Skeletal muscle tissue (tissue), 4 donors: ENCODE results near the gene DOCK4. TPM values are rescaled to one million over a fixed set of nuclear protein-coding genes. Genes with fewer than 3 reads are reported as not detected.

Experiments used
- H3K27ac ChIP-seq: one replicate; pipeline ENCODE4 v1.7.0; 2013; ENCODE audit warnings: mild to moderate bottlenecking, low read depth, low read length, inconsistent platforms
- H3K27me3 ChIP-seq, 3 donors: one replicate each; pipeline ENCODE4 v1.7.0; 2013; ENCODE audit warnings: low read length in 3 of 3; ENCODE audit not compliant: control insufficient read depth in 3 of 3, insufficient read depth in 3 of 3
- H3K36me3 ChIP-seq, 3 donors: one replicate each; pipeline ENCODE4 v1.7.0; 2013; ENCODE audit warnings: low read length in 3 of 3; ENCODE audit not compliant: control insufficient read depth in 3 of 3, insufficient read depth in 3 of 3
- H3K4me1 ChIP-seq, 3 donors: one replicate each; pipeline ENCODE4 v1.7.0; 2013; ENCODE audit warnings: low read length in 3 of 3, mild to moderate bottlenecking in 3 of 3; ENCODE audit not compliant: control insufficient read depth in 3 of 3, insufficient read depth in 3 of 3
- H3K4me3 ChIP-seq, 3 donors: one replicate each; pipeline ENCODE4 v1.7.0; 2013; ENCODE audit warnings: low read length in 3 of 3
- H3K9ac ChIP-seq, 3 donors: one replicate each; pipeline ENCODE4 v1.7.0; 2013; ENCODE audit warnings: low read length in 3 of 3, mild to moderate bottlenecking in 3 of 3, moderate library complexity in 2 of 3, low read depth in 1 of 3
- H3K9me3 ChIP-seq, 3 donors: one replicate each; pipeline ENCODE4 v1.7.0; 2013; ENCODE audit warnings: low read length in 3 of 3; ENCODE audit not compliant: control insufficient read depth in 3 of 3
- total RNA-seq: library from RNA; depleted of rRNA; stranded (reverse); fragments of >200 nt; gene quantifications from one replicate; pipeline ENCODE4 v1.2.3, GENCODE V29; 2014
- donor health status: Osteomylitis.

DOCK4 gene
- total RNA-seq, 1 donor from 2014 or later, result 24.5 TPM

GRCh38 chr7:112150823-112151641 lies 55.2 kb downstream of the DOCK4 start:
- Histone ChIP-seq H3K4me1 (no peaks in the 10 kb centered on the region), H3K27ac (no peak overlapping the region), H3K9ac (no peak overlapping the region), H3K27me3 (no peaks in the 10 kb centered on the region), H3K9me3 (no peaks in the 10 kb centered on the region), H3K36me3 (no peaks in the 10 kb centered on the region), H3K4me3 (no peak overlapping the region)

DNA sequence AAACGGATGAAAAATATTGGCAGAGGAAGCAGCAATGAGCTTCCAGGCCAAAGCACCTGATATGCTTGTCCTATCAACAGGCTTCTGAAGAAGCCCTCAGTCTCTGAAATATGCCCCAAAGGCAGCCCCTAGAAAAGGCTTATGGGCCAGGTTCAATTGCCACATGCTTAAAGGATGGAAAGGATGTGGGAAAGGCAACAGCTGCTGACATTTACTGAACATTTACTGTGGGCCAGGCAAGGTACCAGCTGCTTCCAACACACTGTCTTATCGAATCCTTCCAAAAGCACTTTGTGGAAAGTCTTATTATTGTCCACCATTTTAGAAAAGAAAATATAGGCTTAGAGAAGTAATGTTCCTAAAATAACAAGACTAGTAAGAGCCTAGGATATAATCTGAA lies 56.5 kb downstream of the DOCK4 start:
- H3K27ac ChIP-seq, result no peak overlapping the region
- H3K9ac ChIP-seq, result no peak overlapping the region
- no peaks in the 10 kb centered on the region for H3K9me3 ChIP-seq
- H3K4me1 ChIP-seq, result no peaks in the 10 kb centered on the region
- H3K4me3 ChIP-seq, result no peak overlapping the region
- no peaks in the 10 kb centered on the region for H3K27me3 ChIP-seq
- H3K36me3 ChIP-seq, result no peaks in the 10 kb centered on the region

DNA sequence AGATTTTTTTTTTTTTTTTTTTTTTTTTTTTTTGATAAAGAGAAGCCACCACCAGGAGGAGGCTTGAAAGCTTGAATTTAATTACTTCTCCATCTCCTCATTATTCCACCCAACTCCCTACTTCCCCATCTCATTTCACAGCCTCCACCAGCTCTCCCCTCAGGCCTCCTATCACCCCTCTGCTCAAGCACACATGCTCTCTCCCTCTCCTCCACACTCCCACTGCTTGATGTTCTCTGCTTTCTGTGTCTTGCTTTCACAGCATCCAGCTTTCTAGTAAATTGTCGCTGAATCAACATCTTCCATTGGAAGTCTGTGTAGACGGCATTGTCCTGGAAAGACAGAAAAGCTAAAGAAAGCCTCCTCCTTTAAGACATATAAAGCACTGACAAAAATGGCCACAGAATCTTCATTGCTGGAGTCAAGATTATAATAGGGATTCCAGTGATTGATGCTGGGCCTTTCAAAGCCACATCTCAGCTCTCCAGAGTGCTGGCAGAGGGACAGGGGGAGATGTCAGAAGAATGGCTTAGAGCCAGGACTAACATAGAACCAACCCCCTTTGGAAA lies 58.3 kb downstream of the DOCK4 start:
- H3K9me3 ChIP-seq, result no peaks in the 10 kb centered on the region
- H3K9ac ChIP-seq, result no peak overlapping the region
- no peaks in the 10 kb centered on the region for H3K27me3 ChIP-seq
- H3K4me3 ChIP-seq, result no peak overlapping the region
- no peaks in the 10 kb centered on the region for H3K36me3 ChIP-seq
- H3K4me1 ChIP-seq, result peaks cover 0 to 9% (median 7%) of the 10 kb centered on the region in 3 donors
- no peak overlapping the region for H3K27ac ChIP-seq

DNA sequence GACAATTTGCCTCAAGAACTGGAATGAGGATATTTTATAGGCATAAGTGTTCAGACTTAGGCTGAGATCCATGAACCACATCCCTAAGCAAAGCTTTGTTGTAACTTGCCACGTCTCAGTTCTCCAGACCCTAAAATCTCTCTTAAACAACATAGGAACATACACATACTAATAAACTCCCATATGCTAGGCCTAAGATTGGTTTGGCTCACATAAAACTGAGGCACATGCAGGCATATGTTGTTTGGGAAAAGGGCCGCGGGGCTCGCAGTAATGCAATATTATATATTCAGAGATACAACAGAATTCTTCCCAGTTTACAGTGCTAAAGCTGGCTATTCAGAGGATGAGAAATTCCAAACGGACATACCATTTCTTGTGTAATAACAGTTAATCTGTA lies 61.0 kb downstream of the DOCK4 start:
- H3K4me3 ChIP-seq, result no peak overlapping the region
- H3K4me1 ChIP-seq, result peaks cover 0 to 9% (median 7%) of the 10 kb centered on the region in 3 donors
- no peaks in the 10 kb centered on the region for H3K9me3 ChIP-seq
- H3K27ac ChIP-seq, result no peak overlapping the region
- H3K9ac ChIP-seq, result no peak overlapping the region
- no peaks in the 10 kb centered on the region for H3K36me3 ChIP-seq
- H3K27me3 ChIP-seq, result no peaks in the 10 kb centered on the region

DNA sequence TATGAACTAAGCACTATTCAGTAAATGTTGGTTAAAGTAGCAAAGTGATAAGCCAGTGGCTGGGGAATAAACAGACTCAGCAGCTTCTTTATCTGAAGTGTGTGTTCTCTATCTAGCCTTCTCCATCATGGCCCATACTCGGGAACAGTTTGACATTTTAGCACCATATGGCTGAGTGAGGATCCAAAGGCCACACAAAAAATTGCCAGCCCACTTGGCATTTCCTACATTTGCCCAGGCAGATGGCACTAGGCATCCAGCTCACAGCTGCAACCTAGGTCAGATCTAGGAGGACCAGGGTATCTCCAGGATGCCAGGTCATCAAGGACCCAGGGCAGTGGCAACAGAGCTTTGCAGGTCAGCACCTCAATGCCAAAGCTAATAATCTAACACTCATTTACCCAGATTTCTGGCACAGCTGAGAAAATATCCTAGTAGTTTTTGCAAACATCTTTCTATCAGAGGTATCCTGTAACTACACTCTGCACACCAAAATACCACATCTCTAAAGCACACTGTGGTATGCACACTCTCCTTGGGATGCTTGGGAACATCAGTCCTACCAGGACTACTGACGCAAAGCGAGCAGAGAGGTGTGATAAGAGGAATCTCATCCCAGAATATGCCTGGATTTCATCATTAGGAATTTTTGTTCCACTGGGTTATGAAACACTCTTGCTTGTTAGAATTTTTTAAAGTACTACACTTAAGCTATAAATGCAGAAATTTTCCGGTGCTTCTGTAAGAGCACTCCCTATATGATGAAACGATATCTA lies 61.7 kb downstream of the DOCK4 start:
- H3K36me3 ChIP-seq, result no peaks in the 10 kb centered on the region
- H3K9ac ChIP-seq, result no peak overlapping the region
- peaks cover 0 to 9% (median 7%) of the 10 kb centered on the region in 3 donors for H3K4me1 ChIP-seq
- no peaks in the 10 kb centered on the region for H3K27me3 ChIP-seq
- H3K27ac ChIP-seq, result no peak overlapping the region
- H3K4me3 ChIP-seq, result no peak overlapping the region
- H3K9me3 ChIP-seq, result no peaks in the 10 kb centered on the region

DNA sequence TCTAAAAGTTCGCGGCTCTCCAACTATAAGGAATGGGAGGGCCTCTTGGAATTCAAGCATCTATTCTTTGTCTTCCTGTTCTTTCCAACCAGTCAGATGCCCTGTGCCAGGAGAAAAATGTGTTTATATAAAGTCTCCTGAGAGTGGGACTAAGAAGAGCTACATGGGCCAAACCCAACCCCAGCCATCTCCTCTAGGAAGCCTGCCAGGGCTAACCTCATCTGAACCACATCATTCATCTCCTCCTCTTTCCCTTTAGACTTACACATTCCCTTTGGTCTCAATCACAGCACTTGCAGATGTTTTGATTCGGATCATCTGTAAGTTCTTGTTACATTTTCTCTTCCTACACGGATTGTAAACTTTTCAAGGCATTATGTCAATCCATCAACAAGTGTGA lies 62.6 kb downstream of the DOCK4 start:
- Histone ChIP-seq H3K4me3 (no peak overlapping the region), H3K27ac (no peak overlapping the region), H3K4me1 (peaks cover 0 to 9% (median 7%) of the 10 kb centered on the region in 3 donors), H3K36me3 (no peaks in the 10 kb centered on the region), H3K9me3 (no peaks in the 10 kb centered on the region), H3K9ac (no peak overlapping the region), H3K27me3 (no peaks in the 10 kb centered on the region)

DNA sequence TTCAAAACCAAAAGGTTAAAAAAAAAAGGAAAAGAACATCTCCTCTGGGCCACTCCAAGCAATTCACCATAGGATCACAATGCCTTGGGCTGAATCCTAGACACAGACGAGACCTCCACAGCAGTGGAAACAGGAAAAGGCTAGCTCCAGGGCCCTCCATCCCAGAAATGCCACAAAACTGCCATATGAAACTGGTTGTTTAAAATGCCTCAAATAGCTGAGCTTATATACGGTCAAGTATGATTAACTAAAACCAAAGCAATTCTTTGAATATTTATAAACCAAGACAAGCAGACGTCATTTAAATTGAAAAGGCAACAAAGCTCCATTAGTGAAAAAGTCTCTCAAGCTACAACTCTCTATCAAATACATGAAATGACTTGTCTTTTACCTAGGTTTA lies 63.1 kb downstream of the DOCK4 start:
- Histone ChIP-seq H3K9me3 (no peaks in the 10 kb centered on the region), H3K4me1 (peaks cover 0 to 9% (median 7%) of the 10 kb centered on the region in 3 donors), H3K4me3 (no peak overlapping the region), H3K36me3 (no peaks in the 10 kb centered on the region), H3K27me3 (no peaks in the 10 kb centered on the region), H3K9ac (no peak overlapping the region), H3K27ac (no peak overlapping the region)

GRCh38 chr7:112140600-112140999 lies 65.6 kb downstream of the DOCK4 start:
- no peaks in the 10 kb centered on the region for H3K27me3 ChIP-seq
- no peak overlapping the region for H3K27ac ChIP-seq
- H3K36me3 ChIP-seq, result no peaks in the 10 kb centered on the region
- H3K4me1 ChIP-seq, result peaks cover 0 to 9% (median 7%) of the 10 kb centered on the region in 3 donors
- H3K9me3 ChIP-seq, result no peaks in the 10 kb centered on the region
- no peak overlapping the region for H3K4me3 ChIP-seq
- H3K9ac ChIP-seq, result no peak overlapping the region

DNA sequence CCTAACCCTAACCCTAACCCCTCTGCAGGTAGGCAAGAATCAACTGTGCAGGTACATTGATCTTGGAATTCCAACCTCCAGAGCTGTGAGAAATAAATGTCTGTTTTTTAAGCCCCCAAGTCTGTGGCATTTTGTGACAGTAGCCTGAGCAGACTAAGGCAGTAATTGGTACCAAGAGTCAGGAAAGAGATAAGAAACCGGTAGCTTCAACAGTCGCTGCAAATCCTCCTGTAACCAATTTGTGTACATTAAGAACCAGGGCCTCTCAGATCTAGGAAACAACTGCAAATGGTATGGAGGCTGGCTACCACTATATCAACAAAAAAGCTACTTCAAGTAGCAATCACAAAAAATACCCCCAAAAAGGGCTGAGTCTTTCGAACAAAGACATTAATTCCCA lies 67.3 kb downstream of the DOCK4 start:
- H3K4me3 ChIP-seq, result no peak overlapping the region
- H3K27me3 ChIP-seq, result no peaks in the 10 kb centered on the region
- no peaks in the 10 kb centered on the region for H3K36me3 ChIP-seq
- H3K9ac ChIP-seq, result no peak overlapping the region
- no peaks in the 10 kb centered on the region for H3K9me3 ChIP-seq
- H3K4me1 ChIP-seq, result peaks cover 0 to 7% (median 3%) of the 10 kb centered on the region in 3 donors
- H3K27ac ChIP-seq, result no peak overlapping the region

DNA sequence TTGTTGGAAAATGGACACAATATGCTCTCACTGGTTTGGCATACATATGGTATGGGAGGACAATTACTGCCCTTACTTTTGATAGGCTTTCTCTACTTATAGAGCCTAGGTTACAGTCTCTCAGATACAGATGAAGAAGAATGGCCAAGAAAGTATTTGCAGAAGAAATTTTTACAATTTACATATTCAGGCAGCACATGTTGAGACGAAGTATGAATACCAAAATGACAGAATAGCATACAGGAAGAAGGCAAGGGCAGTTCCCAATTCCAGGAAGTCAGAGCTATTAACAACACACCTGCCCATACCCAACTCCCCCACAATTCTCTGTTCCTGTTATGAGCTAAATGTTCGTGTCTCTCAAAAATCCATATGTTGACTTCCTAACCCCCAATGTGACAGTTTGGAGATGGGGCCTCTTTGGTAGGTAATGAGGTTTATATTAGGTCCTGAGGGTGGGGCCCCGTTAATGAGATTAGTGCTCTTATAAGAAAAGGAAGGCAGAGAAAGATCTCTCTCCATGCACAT lies 67.8 kb downstream of the DOCK4 start:
- H3K9me3 ChIP-seq, result no peaks in the 10 kb centered on the region
- H3K4me1 ChIP-seq, result peaks cover under 1 to 5% (median 1%) of the 10 kb centered on the region in 3 donors
- H3K36me3 ChIP-seq, result no peaks in the 10 kb centered on the region
- H3K4me3 ChIP-seq, result no peak overlapping the region
- no peaks in the 10 kb centered on the region for H3K27me3 ChIP-seq
- H3K9ac ChIP-seq, result no peak overlapping the region
- H3K27ac ChIP-seq, result no peak overlapping the region
